Activated CD8-positive, alpha-beta memory T cell treated with anti-CD3 and anti-CD28 coated beads, Interleukin-2, amount 50 U/mL, for 1 hour (primary cell): ENCODE measurements around the gene SUMO3.

ENCODE experiments used
- DNase-seq: peaks from one replicate; pipeline ENCODE4 v3.0.0-alpha.2; 2020; ENCODE audit errors: extremely low read depth

The SUMO3 gene

GRCh38 chr21:44759628-44760285, 58.1 kb downstream of the SUMO3 start:
- no peak for DNase-seq

GRCh38 chr21:44758781-44759627, 58.9 kb downstream of the SUMO3 start:
- DNase-seq = no peak

- no peak for DNase-seq
Measured at GRCh38 chr21:44758141-44758561, 59.7 kb downstream of the SUMO3 start.

GRCh38 chr21:44757731-44758130, 60.1 kb downstream of the SUMO3 start:
- DNase-seq = no peak

GRCh38 chr21:44756423-44757185, 61.3 kb downstream of the SUMO3 start:
- DNase-seq = no peak
